ENCODE data around the gene BRI3BP. TPM values are rescaled to one million over a fixed set of nuclear protein-coding genes. Genes with fewer than 3 reads are reported as not detected.

BRI3BP gene
- total and polyA plus RNA-seq, 9 donors = 2.5 to 4.7 (median 3.3) TPM

GRCh38 chr12:125032466-125033152 lies 39.2 kb downstream of the BRI3BP start:
- Histone ChIP-seq H3K27ac (ENCODE audit: low read length) (no peak overlapping the region), H3K36me3 (ENCODE audit: control insufficient read depth, insufficient read depth, low read length) (no peaks in the 10 kb centered on the region), H3K9me3 (replicated peaks; ENCODE audit: control insufficient read depth, low read depth, low read length) (peaks cover 2% of the 10 kb centered on the region), H3K4me3 (ENCODE audit: low read length) (no peak overlapping the region), H3K4me1 (ENCODE audit: control insufficient read depth, insufficient read depth, low read length) (no peaks in the 10 kb centered on the region), H3K27me3 (ENCODE audit: control insufficient read depth, insufficient read depth, low read length) (no peaks in the 10 kb centered on the region)
- DNase-seq = no peak
- WGBS (ENCODE audit: insufficient coverage) = 90% methylated on average over 9 of the region's 19 CpGs

- H3K9me3 ChIP-seq (replicated peaks; ENCODE audit: control insufficient read depth, low read depth, low read length) = peaks cover 2% of the 10 kb centered on the region
- H3K4me1 ChIP-seq (ENCODE audit: control insufficient read depth, insufficient read depth, low read length) = no peaks in the 10 kb centered on the region
- 90% methylated on average over 3 of the region's 9 CpGs for WGBS (ENCODE audit: insufficient coverage)
- H3K27me3 ChIP-seq (ENCODE audit: control insufficient read depth, insufficient read depth, low read length) = no peaks in the 10 kb centered on the region
- no peak for DNase-seq
- H3K4me3 ChIP-seq (ENCODE audit: low read length) = no peak overlapping the region
- H3K36me3 ChIP-seq (ENCODE audit: control insufficient read depth, insufficient read depth, low read length) = no peaks in the 10 kb centered on the region
- H3K27ac ChIP-seq (ENCODE audit: low read length) = no peak overlapping the region
These were observed 39.8 kb downstream of the BRI3BP start for GRCh38 chr12:125033288-125033687.

GRCh38 chr12:125038976-125039625 lies 45.7 kb downstream of the BRI3BP start:
- Histone ChIP-seq H3K36me3 (ENCODE audit: control insufficient read depth, insufficient read depth, low read length) (no peaks in the 10 kb centered on the region), H3K4me3 (ENCODE audit: low read length) (no peak overlapping the region), H3K9me3 (replicated peaks; ENCODE audit: control insufficient read depth, low read depth, low read length) (peaks cover 2% of the 10 kb centered on the region), H3K27me3 (ENCODE audit: control insufficient read depth, insufficient read depth, low read length) (no peaks in the 10 kb centered on the region), H3K27ac (ENCODE audit: low read length) (no peak overlapping the region), H3K4me1 (ENCODE audit: control insufficient read depth, insufficient read depth, low read length) (no peaks in the 10 kb centered on the region)
- no CpG with 5 or more reads among the region's 6 CpGs for WGBS (ENCODE audit: insufficient coverage)
- no peak for DNase-seq

- Histone ChIP-seq H3K4me1 (ENCODE audit: control insufficient read depth, insufficient read depth, low read length) (peaks cover 3% of the 10 kb centered on the region), H3K36me3 (ENCODE audit: control insufficient read depth, insufficient read depth, low read length) (no peaks in the 10 kb centered on the region), H3K4me3 (ENCODE audit: low read length) (peak overlapping the region; percentile 52), H3K27ac (ENCODE audit: low read length) (no peak overlapping the region), H3K27me3 (ENCODE audit: control insufficient read depth, insufficient read depth, low read length) (no peaks in the 10 kb centered on the region), H3K9me3 (replicated peaks; ENCODE audit: control insufficient read depth, low read depth, low read length) (no peaks in the 10 kb centered on the region)
- WGBS (ENCODE audit: insufficient coverage) = 62% methylated on average over 13 of the region's 15 CpGs
- DNase-seq = no peak
These were observed 55.6 kb downstream of the BRI3BP start for GRCh38 chr12:125049093-125049458.

- peaks cover 3% of the 10 kb centered on the region for H3K4me1 ChIP-seq (ENCODE audit: control insufficient read depth, insufficient read depth, low read length)
- no peaks in the 10 kb centered on the region for H3K9me3 ChIP-seq (replicated peaks; ENCODE audit: control insufficient read depth, low read depth, low read length)
- 89% methylated on average over 7 of the region's 10 CpGs for WGBS (ENCODE audit: insufficient coverage)
- no peak overlapping the region for H3K4me3 ChIP-seq (ENCODE audit: low read length)
- H3K27me3 ChIP-seq (ENCODE audit: control insufficient read depth, insufficient read depth, low read length) = no peaks in the 10 kb centered on the region
- no peak overlapping the region for H3K27ac ChIP-seq (ENCODE audit: low read length)
- no peak for DNase-seq
- no peaks in the 10 kb centered on the region for H3K36me3 ChIP-seq (ENCODE audit: control insufficient read depth, insufficient read depth, low read length)
These were observed 57.0 kb downstream of the BRI3BP start for GRCh38 chr12:125050446-125050845.

- H3K4me1 ChIP-seq (ENCODE audit: control insufficient read depth, insufficient read depth, low read length) = peaks cover 3% of the 10 kb centered on the region
- WGBS (ENCODE audit: insufficient coverage) = no CpG with 5 or more reads among the region's 3 CpGs
- no peaks in the 10 kb centered on the region for H3K27me3 ChIP-seq (ENCODE audit: control insufficient read depth, insufficient read depth, low read length)
- DNase-seq = no peak
- H3K4me3 ChIP-seq (ENCODE audit: low read length) = no peak overlapping the region
- H3K9me3 ChIP-seq (replicated peaks; ENCODE audit: control insufficient read depth, low read depth, low read length) = no peaks in the 10 kb centered on the region
- no peak overlapping the region for H3K27ac ChIP-seq (ENCODE audit: low read length)
- H3K36me3 ChIP-seq (ENCODE audit: control insufficient read depth, insufficient read depth, low read length) = no peaks in the 10 kb centered on the region
These were observed 57.4 kb downstream of the BRI3BP start for GRCh38 chr12:125050868-125051267.

GRCh38 chr12:125053821-125054220 lies 60.4 kb downstream of the BRI3BP start:
- Histone ChIP-seq H3K9me3 (replicated peaks; ENCODE audit: control insufficient read depth, low read depth, low read length) (no peaks in the 10 kb centered on the region), H3K4me1 (ENCODE audit: control insufficient read depth, insufficient read depth, low read length) (peaks cover 3% of the 10 kb centered on the region), H3K27ac (ENCODE audit: low read length) (no peak overlapping the region), H3K36me3 (ENCODE audit: control insufficient read depth, insufficient read depth, low read length) (no peaks in the 10 kb centered on the region), H3K27me3 (ENCODE audit: control insufficient read depth, insufficient read depth, low read length) (no peaks in the 10 kb centered on the region), H3K4me3 (ENCODE audit: low read length) (no peak overlapping the region)
- 100% methylated on average over 1 of the region's 8 CpGs for WGBS (ENCODE audit: insufficient coverage)
- DNase-seq = no peak

GRCh38 chr12:125055591-125055990 lies 62.1 kb downstream of the BRI3BP start:
- no peaks in the 10 kb centered on the region for H3K4me1 ChIP-seq (ENCODE audit: control insufficient read depth, insufficient read depth, low read length)
- no peaks in the 10 kb centered on the region for H3K9me3 ChIP-seq (replicated peaks; ENCODE audit: control insufficient read depth, low read depth, low read length)
- H3K36me3 ChIP-seq (ENCODE audit: control insufficient read depth, insufficient read depth, low read length) = no peaks in the 10 kb centered on the region
- no peaks in the 10 kb centered on the region for H3K27me3 ChIP-seq (ENCODE audit: control insufficient read depth, insufficient read depth, low read length)
- no peak overlapping the region for H3K4me3 ChIP-seq (ENCODE audit: low read length)
- 93% methylated on average over 3 of the region's 9 CpGs for WGBS (ENCODE audit: insufficient coverage)
- no peak overlapping the region for H3K27ac ChIP-seq (ENCODE audit: low read length)
- DNase-seq = no peak

GRCh38 chr12:125056306-125056705 lies 62.9 kb downstream of the BRI3BP start:
- no peak for DNase-seq
- H3K4me3 ChIP-seq (ENCODE audit: low read length) = no peak overlapping the region
- 87% methylated on average over 12 of the region's 14 CpGs for WGBS (ENCODE audit: insufficient coverage)

GRCh38 chr12:125057708-125058107 lies 64.3 kb downstream of the BRI3BP start:
- DNase-seq = no peak
- no peaks in the 10 kb centered on the region for H3K36me3 ChIP-seq (ENCODE audit: control insufficient read depth, insufficient read depth, low read length)
- no peak overlapping the region for H3K4me3 ChIP-seq (ENCODE audit: low read length)
- H3K27ac ChIP-seq (ENCODE audit: low read length) = no peak overlapping the region
- peaks cover 2% of the 10 kb centered on the region for H3K27me3 ChIP-seq (ENCODE audit: control insufficient read depth, insufficient read depth, low read length)
- peaks cover 2% of the 10 kb centered on the region for H3K9me3 ChIP-seq (replicated peaks; ENCODE audit: control insufficient read depth, low read depth, low read length)
- no peaks in the 10 kb centered on the region for H3K4me1 ChIP-seq (ENCODE audit: control insufficient read depth, insufficient read depth, low read length)
- WGBS (ENCODE audit: insufficient coverage) = 78% methylated on average over 4 of the region's 5 CpGs

More at GRCh38 chr12:125056306-125056705, 62.9 kb downstream of the BRI3BP start:
- no peaks in the 10 kb centered on the region for H3K36me3 ChIP-seq (ENCODE audit: control insufficient read depth, insufficient read depth, low read length)
- peaks cover 2% of the 10 kb centered on the region for H3K9me3 ChIP-seq (replicated peaks; ENCODE audit: control insufficient read depth, low read depth, low read length)
- H3K27me3 ChIP-seq (ENCODE audit: control insufficient read depth, insufficient read depth, low read length) = no peaks in the 10 kb centered on the region
- no peaks in the 10 kb centered on the region for H3K4me1 ChIP-seq (ENCODE audit: control insufficient read depth, insufficient read depth, low read length)
- no peak overlapping the region for H3K27ac ChIP-seq (ENCODE audit: low read length)

All from muscle of leg (tissue), 11 donors.